Right atrium auricular region (tissue), 2 donors: Measurements from ENCODE around the gene HNRNPC. TPM values are rescaled to one million over a fixed set of nuclear protein-coding genes. Genes with fewer than 3 reads are reported as not detected.

ENCODE experiments used
- DNase-seq: peaks from one replicate; pipeline ENCODE4 v3.0.0-alpha.2; 2019; ENCODE audit warnings: low spot score
- H3K27ac ChIP-seq, 2 donors: fragments of 200-600 bp; sonication (generic); 1 replicate in 1 of 2; 2 replicates in 1 of 2; pipeline ENCODE4 v1.5.1; 2016 to 2019
- H3K27me3 ChIP-seq, 2 donors: fragments of 200-600 bp; sonication (generic); one replicate each; pipeline versions ENCODE4 v1.5.1 to v1.6.0; 2017 to 2019
- H3K36me3 ChIP-seq: fragments of 200-600 bp; sonication (generic); one replicate; pipeline ENCODE4 v1.5.1; 2016
- H3K4me1 ChIP-seq, 2 donors: fragments of 200-600 bp; sonication (generic); one replicate each; pipeline versions ENCODE4 v1.5.1 to v1.6.0; 2017 to 2019
- H3K4me3 ChIP-seq, 2 donors: fragments of 200-600 bp; sonication (generic); 1 replicate in 1 of 2; 2 replicates in 1 of 2; pipeline ENCODE4 v1.5.1; 2017 to 2019; ENCODE audit warnings: mild to moderate bottlenecking in 1 of 2, moderate library complexity in 1 of 2
- H3K9me3 ChIP-seq, 2 donors: fragments of 200-600 bp; sonication (generic); one replicate each; pipeline ENCODE4 v1.5.1; 2019
- CTCF ChIP-seq, 2 donors: fragments of 200-600 bp; sonication (generic); IDR thresholded peaks; one replicate each; pipeline ENCODE4 v1.5.1; 2019; ENCODE audit warnings: antibody characterized with exemption in 2 of 2
- total RNA-seq, 2 donors: library from RNA; depleted of rRNA; stranded (reverse); fragments of >200 nt; gene quantifications; one replicate each; pipeline ENCODE4 v1.1.0, GENCODE V29; 2016

The HNRNPC gene
- total RNA-seq, 2 donors from 2014 or later = 254 to 277 TPM

GRCh38 chr14:21160061-21160610, 109.1 kb downstream of the HNRNPC start:
- Histone ChIP-seq H3K27ac (no peak overlapping the region), H3K36me3 (no peaks in the 10 kb centered on the region), H3K27me3 (no peaks in the 10 kb centered on the region), H3K4me1 (no peaks in the 10 kb centered on the region), H3K4me3 (no peak overlapping the region), H3K9me3 (no peaks in the 10 kb centered on the region)
- DNase-seq = no peak
- no peak for TF ChIP-seq CTCF (IDR thresholded peaks at IDR 0.05)

Other genes starting within 250 kb of the HNRNPC start
- gene NDRG2, start 244.4 kb downstream of the HNRNPC start, total RNA-seq = 100 to 1,000 TPM; 335 to 360 TPM
- under 1 TPM in 1 of 2 donors, not detected in 1; 0.86 TPM for gene TPPP2, start 239.2 kb downstream of the HNRNPC start, total RNA-seq
- gene RNASE13, start 234.6 kb downstream of the HNRNPC start, total RNA-seq = not detected
- gene RNASE7, start 227.1 kb downstream of the HNRNPC start, total RNA-seq = not detected
- gene RNASE8, start 211.6 kb downstream of the HNRNPC start, total RNA-seq = not detected
- 10 to 100 TPM; 14.3 to 16.0 TPM for gene ARHGEF40, start 199.1 kb downstream of the HNRNPC start, total RNA-seq
- gene ZNF219, start 170.8 kb downstream of the HNRNPC start, total RNA-seq = 10 to 100 TPM; 49.7 to 66.6 TPM
- gene TMEM253, start 168.4 kb downstream of the HNRNPC start, total RNA-seq = not detected
- not detected for gene OR5AU1, start 113.4 kb downstream of the HNRNPC start, total RNA-seq
- under 1 TPM in 1 of 2 donors, not detected in 1; 0.12 TPM for gene RPGRIP1, start 10.6 kb upstream of the HNRNPC start, total RNA-seq
- gene SUPT16H, start 114.6 kb upstream of the HNRNPC start, total RNA-seq = 10 to 100 TPM; 30.0 to 35.9 TPM
- gene CHD8, start 186.7 kb upstream of the HNRNPC start, total RNA-seq = 10 to 100 TPM; 31.9 to 39.1 TPM
- gene RAB2B, start 207.5 kb upstream of the HNRNPC start, total RNA-seq = 10 to 100 TPM; 11.8 to 22.2 TPM
- gene TOX4, start 207.8 kb upstream of the HNRNPC start, total RNA-seq = 10 to 100 TPM; 40.2 to 40.3 TPM
- 10 to 100 TPM; 25.1 to 27.4 TPM for gene METTL3, start 241.9 kb upstream of the HNRNPC start, total RNA-seq